HepG2 (cell line): ENCODE data around the gene HMGN4. TPM values are rescaled to one million over a fixed set of nuclear protein-coding genes. Genes with fewer than 3 reads are reported as not detected.

Experiments used
- ATF3 ChIP-seq: sonication (generic); formaldehyde crosslinking; IDR thresholded peaks from 2 replicates; pipeline ENCODE4 v1.4.0; 2020; ENCODE audit warnings: missing genetic modification reagents
- ATF7-NPFF ChIP-seq: sonication (generic); formaldehyde crosslinking; IDR thresholded peaks from 2 replicates; pipeline ENCODE4 v1.8.1; 2023; ENCODE audit warnings: mild to moderate bottlenecking, low read depth, missing genetic modification reagents, moderate library complexity
- BCL6 ChIP-seq: IDR thresholded peaks from 2 replicates; pipeline ENCODE4 v1.6.1; 2016; ENCODE audit warnings: missing genetic modification reagents, missing compliant biosample characterization
- CHCHD3 ChIP-seq: sonication (generic); formaldehyde crosslinking; IDR thresholded peaks from 2 replicates; pipeline ENCODE4 v1.8.0; 2022; ENCODE audit warnings: mild to moderate bottlenecking, missing genetic modification reagents, moderate library complexity
- GATAD1 ChIP-seq: IDR thresholded peaks from 2 replicates; pipeline ENCODE4 v1.6.1; 2016; ENCODE audit warnings: missing genetic modification reagents, missing compliant biosample characterization
- GLMP ChIP-seq: sonication (generic); formaldehyde crosslinking; IDR thresholded peaks from 2 replicates; pipeline ENCODE4 v1.9.0; 2021; ENCODE audit warnings: missing genetic modification reagents, mild to moderate bottlenecking, borderline replicate concordance
- HNRNPL ChIP-seq: fragments of 200-400 bp; formaldehyde crosslinking; IDR thresholded peaks from 2 replicates; pipeline ENCODE4 v1.6.1; 2017; ENCODE audit warnings: mild to moderate bottlenecking, low read depth, low read length
- KLF9 ChIP-seq: IDR thresholded peaks from 2 replicates; pipeline ENCODE4 v1.6.1; 2016; ENCODE audit warnings: low read depth
- MAF1 ChIP-seq: sonication (generic); formaldehyde crosslinking; IDR thresholded peaks from 2 replicates; pipeline ENCODE4 v1.5.0; 2020; ENCODE audit warnings: missing genetic modification reagents, borderline replicate concordance
- MAFK ChIP-seq, 2 experiments: IDR thresholded peaks in 1 of 2; conservative IDR thresholded peaks in 1 of 2; 2 replicates each; pipeline ENCODE4 v1.6.1; 2011; ENCODE audit warnings: improper control_type of control experiment in 2 of 2, low read length in 2 of 2
- MTA1 ChIP-seq: sonication (generic); formaldehyde crosslinking; IDR thresholded peaks from 2 replicates; pipeline ENCODE4 v1.4.0; 2020; ENCODE audit warnings: missing genetic modification reagents, mild to moderate bottlenecking, borderline replicate concordance
- MYC ChIP-seq: sonication (generic); formaldehyde crosslinking; IDR thresholded peaks from 2 replicates; pipeline ENCODE4 v1.9.0; 2021; ENCODE audit warnings: missing genetic modification reagents, borderline replicate concordance
- NFKBIZ ChIP-seq: IDR thresholded peaks from 2 replicates; pipeline ENCODE4 v1.6.1; 2018; ENCODE audit warnings: missing genetic modification reagents, missing compliant biosample characterization
- PBX3 ChIP-seq: sonication (generic); formaldehyde crosslinking; IDR thresholded peaks from 2 replicates; pipeline ENCODE4 v1.8.1; 2023; ENCODE audit warnings: missing genetic modification reagents, inconsistent platforms, borderline replicate concordance
- RBAK ChIP-seq: sonication (generic); formaldehyde crosslinking; IDR thresholded peaks from 2 replicates; pipeline ENCODE4 v1.5.1; 2020; ENCODE audit warnings: mild to moderate bottlenecking, missing genetic modification reagents
- REL ChIP-seq: sonication (generic); formaldehyde crosslinking; conservative IDR thresholded peaks from 2 replicates; pipeline ENCODE4 v1.8.0; 2022; ENCODE audit warnings: mild to moderate bottlenecking, missing genetic modification reagents, moderate library complexity
- RFX1 ChIP-seq: fragments of 450-650 bp; IDR thresholded peaks from 2 replicates; pipeline ENCODE4 v1.6.1; 2017
- SNRNP70 ChIP-seq: fragments of 200-400 bp; formaldehyde crosslinking; IDR thresholded peaks from 2 replicates; pipeline ENCODE4 v1.6.1; 2017; ENCODE audit warnings: mild to moderate bottlenecking, low read depth, low read length, moderate library complexity
- WIZ ChIP-seq: sonication (generic); formaldehyde crosslinking; IDR thresholded peaks from 2 replicates; pipeline ENCODE4 v1.5.1; 2020; ENCODE audit warnings: mild to moderate bottlenecking, missing genetic modification reagents
- ZBTB26 ChIP-seq: IDR thresholded peaks from 2 replicates; pipeline ENCODE4 v1.6.1; 2016; ENCODE audit warnings: missing compliant biosample characterization, missing genetic modification reagents, borderline replicate concordance
- ZC3H4 ChIP-seq: sonication (generic); formaldehyde crosslinking; IDR thresholded peaks from 2 replicates; pipeline ENCODE4 v1.4.0; 2020; ENCODE audit warnings: missing genetic modification reagents, borderline replicate concordance
- ZFP62 ChIP-seq: sonication (generic); formaldehyde crosslinking; IDR thresholded peaks from 2 replicates; pipeline ENCODE4 v1.4.0; 2020; ENCODE audit warnings: missing genetic modification reagents
- ZNF138 ChIP-seq: sonication (generic); formaldehyde crosslinking; IDR thresholded peaks from 2 replicates; pipeline ENCODE4 v1.5.0; 2020; ENCODE audit warnings: mild to moderate bottlenecking, low read depth, missing genetic modification reagents
- ZNF17 ChIP-seq: sonication (generic); formaldehyde crosslinking; IDR thresholded peaks from 2 replicates; pipeline ENCODE4 v1.5.0; 2020; ENCODE audit warnings: mild to moderate bottlenecking, missing genetic modification reagents
- ZNF501 ChIP-seq: sonication (generic); formaldehyde crosslinking; IDR thresholded peaks from 2 replicates; pipeline ENCODE4 v1.5.1; 2020; ENCODE audit warnings: mild to moderate bottlenecking, moderate library complexity, missing genetic modification reagents
- ZNF510 ChIP-seq: sonication (generic); formaldehyde crosslinking; IDR thresholded peaks from 2 replicates; pipeline ENCODE4 v1.4.0; 2020; ENCODE audit warnings: low read depth, mild to moderate bottlenecking, missing genetic modification reagents
- ZSCAN22 ChIP-seq: sonication (generic); formaldehyde crosslinking; IDR thresholded peaks from 2 replicates; pipeline ENCODE4 v1.4.0; 2020; ENCODE audit warnings: mild to moderate bottlenecking, missing genetic modification reagents
- ZSCAN30 ChIP-seq: sonication (generic); formaldehyde crosslinking; IDR thresholded peaks from 2 replicates; pipeline ENCODE4 v1.5.0; 2020; ENCODE audit warnings: mild to moderate bottlenecking, missing genetic modification reagents
- polyA plus RNA-seq, 8 experiments: library from polyadenylated mRNA; depleted of rRNA in 3 of 8; stranded (reverse) in 7 of 8; unstranded in 1 of 8; fragments of >200 nt; fragmentation: Illumina TruSeq in 4 of 8; extraction: Trizol in 4 of 8; gene quantifications; 2 replicates each; pipeline versions ENCODE4 v1.2.1 to v1.2.3, GENCODE V29; 2011 to 2016; ENCODE audit warnings: low read depth in 4 of 8, missing spikeins in 1 of 8, mixed read lengths in 1 of 8; ENCODE audit not compliant: insufficient read depth in 1 of 8
- total RNA-seq, 5 experiments: library from RNA; depleted of rRNA; stranded (reverse); fragments of >200 nt; fragmentation: Illumina TruSeq; extraction: Trizol; gene quantifications; 2 replicates each; pipeline ENCODE4 v1.2.3, GENCODE V29; 2016; ENCODE audit warnings: low read depth in 1 of 5

HMGN4 gene
- total and polyA plus RNA-seq, 2 of the 13 experiments (the other 11 are each of a cell fraction or from before 2014, with no cell fraction given): 39.9 to 52.1 TPM

- TF ChIP-seq ZSCAN30 (CRISPR knock-in tag): no peak
- peak; percentile 88; the same call in 1 of the 2 replicates for TF ChIP-seq ZNF510 (CRISPR knock-in tag)
- TF ChIP-seq ZNF17: no peak
- no peak for TF ChIP-seq REL (CRISPR knock-in tag)
- no peak for TF ChIP-seq HNRNPL
- TF ChIP-seq WIZ (CRISPR knock-in tag): no peak
- TF ChIP-seq SNRNP70: no peak
- TF ChIP-seq ZBTB26 (CRISPR knock-in tag): no peak
- no peak for TF ChIP-seq ZFP62
- TF ChIP-seq ZNF501 (CRISPR knock-in tag): peak; percentile 29; the same call in 1 of the 2 replicates
- TF ChIP-seq ZNF138 (CRISPR knock-in tag): no peak
- TF ChIP-seq GATAD1: peak; percentile 66
- TF ChIP-seq MTA1: peak; percentile 74; the same call in 1 of the 2 replicates
- TF ChIP-seq GLMP (CRISPR knock-in tag): no peak
- 0 out of 2 replicates have a peak, but pooled peaks have one; percentile 17 for TF ChIP-seq ATF3 (CRISPR knock-in tag)
- no peak for TF ChIP-seq KLF9 (CRISPR knock-in tag)
- no peak for TF ChIP-seq RFX1
- TF ChIP-seq RBAK (CRISPR knock-in tag): 0 out of 2 replicates have a peak, but pooled peaks have one; percentile 41
- TF ChIP-seq ATF7-NPFF: no peak
- peak; percentile 53; the same call in 1 of the 2 replicates for TF ChIP-seq MYC (CRISPR knock-in tag)
- TF ChIP-seq MAF1: no peak
- no peak for TF ChIP-seq CHCHD3 (CRISPR knock-in tag)
- 0 out of 2 replicates have a peak, but pooled peaks have one; percentile 55 for TF ChIP-seq PBX3 (CRISPR knock-in tag)
- TF ChIP-seq ZSCAN22 (CRISPR knock-in tag): no peak
- TF ChIP-seq NFKBIZ (CRISPR knock-in tag): no peak
- TF ChIP-seq MAFK (conservative IDR thresholded peaks at IDR 0.05 in 1 of 2, IDR thresholded peaks at IDR 0.05 in 1 of 2; ENCODE audit: low read length in 2 of 2): no peak
- TF ChIP-seq ZC3H4: no peak; the same call in 1 of the 2 replicates
- peak; percentile 72; the same call in 1 of the 2 replicates for TF ChIP-seq BCL6 (CRISPR knock-in tag)
Measured at GRCh38 chr6:26550250-26550993, 12.3 kb downstream of the HMGN4 start (continued).
